NCI-H1417 treated with DMSO at 0.1 percent for 48 hours (cell line): Measurements from ENCODE around the gene VSNL1.

Source experiments
- DNase-seq: peaks from one replicate; lab custom pipeline; 2025; lab: John Stamatoyannopoulos, UW

The VSNL1 gene

DNA sequence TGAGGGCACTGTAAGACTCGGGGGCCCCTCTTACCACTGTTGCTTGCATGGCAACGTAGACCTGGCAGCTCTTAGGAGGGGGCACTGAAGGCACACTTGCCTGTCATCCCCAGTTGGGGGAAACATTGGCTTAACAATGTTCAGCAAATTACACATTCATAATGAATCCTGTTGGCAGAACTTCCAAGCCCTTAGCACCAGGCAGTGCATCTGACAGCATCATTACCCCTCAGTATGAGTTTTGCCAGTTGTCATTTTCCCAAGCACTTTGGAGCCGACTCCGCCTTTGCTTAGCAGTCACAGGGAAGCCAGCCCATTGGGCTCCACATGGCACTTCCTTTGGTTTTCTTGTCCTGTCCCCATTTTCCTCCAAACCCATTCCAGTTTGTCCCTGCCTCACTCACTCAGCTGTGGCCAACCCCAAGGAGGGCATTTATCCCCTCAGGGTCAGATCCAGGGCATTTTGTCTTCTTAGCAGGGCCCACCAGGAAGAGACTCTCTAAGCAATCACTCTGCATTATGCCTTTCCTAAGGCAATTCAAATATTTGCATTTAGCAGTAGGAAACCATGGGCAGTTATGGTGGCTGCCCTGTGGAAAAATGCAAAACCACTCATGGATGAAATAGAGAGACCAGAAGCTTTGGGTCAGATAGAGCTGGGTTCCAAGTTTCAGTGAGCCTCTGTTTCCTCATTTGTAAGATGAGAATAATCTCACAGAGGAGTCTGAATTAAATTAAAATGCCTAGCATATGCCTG is 73.9 kb downstream of the VSNL1 start:
- DNase-seq = no peak

GRCh38 chr2:17615147-17615546 is 74.7 kb downstream of the VSNL1 start:
- DNase-seq = no peak

DNA sequence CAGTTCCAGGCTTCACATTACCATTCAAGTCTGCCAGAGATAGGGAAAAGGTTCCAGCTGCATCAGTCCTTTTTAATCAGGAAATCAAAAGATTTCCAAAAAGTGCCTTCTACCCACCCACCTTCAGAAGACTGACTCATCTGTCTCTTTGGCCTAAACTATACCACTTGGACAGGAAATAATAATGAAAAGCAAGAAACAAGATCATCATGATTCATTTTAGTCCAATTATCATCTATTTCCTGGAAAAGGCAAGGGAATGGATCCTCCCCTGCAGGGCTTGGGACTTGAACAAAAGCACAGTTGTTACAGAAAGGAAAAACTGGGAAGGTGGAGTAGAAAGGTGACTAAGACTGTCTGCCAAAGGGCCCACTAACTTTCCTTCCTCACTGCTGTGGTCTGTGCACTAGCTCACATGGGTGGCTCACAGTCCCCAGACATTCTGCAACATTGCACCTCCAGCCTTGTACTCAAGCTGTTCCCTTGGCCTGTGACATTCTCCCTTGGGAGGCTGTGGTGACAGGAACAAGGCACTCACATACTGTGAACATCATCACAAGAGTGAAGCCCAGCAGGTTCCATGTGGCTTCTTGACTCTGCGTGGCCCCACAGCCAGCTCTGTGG is 75.3 kb downstream of the VSNL1 start:
- no peak for DNase-seq

DNA sequence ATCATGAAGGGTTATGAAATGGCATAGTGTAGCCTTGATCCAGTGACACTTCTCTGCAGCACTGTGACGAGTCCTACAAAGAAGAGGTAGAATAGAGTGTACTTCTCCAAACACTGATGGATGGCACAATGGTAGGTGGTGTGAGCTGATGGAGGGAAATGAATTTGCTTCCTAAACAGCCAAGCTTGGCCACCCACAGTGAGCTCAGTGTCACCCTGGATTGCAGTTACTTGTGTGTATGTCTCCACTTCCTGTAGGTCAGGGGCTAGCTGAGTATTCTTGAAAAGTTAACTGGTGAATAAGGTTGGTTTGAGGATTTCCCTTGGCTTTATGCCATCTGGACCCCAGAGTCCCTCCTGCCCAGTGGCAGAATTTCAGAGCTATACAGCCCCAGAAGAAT is 75.9 kb downstream of the VSNL1 start:
- DNase-seq = no peak

DNA sequence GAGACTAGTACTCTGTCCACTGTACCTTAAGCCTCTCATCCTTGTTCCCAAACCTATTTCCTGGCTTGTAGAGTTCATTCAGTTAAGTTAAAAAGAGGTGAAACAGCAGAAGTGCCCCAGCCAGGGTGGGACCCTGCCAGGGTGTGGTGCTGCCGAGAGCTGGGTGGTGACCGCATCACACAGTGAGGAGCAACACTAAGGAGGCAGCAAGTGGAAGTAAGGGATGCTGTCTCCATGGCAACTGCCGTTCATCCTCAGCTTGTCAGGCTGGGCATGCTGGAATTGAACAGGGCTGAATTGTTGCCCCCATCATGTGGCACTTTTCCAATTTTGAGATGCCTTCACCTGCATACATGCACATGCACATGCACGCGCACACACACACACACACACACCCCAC is 77.0 kb downstream of the VSNL1 start:
- DNase-seq = no peak

DNA sequence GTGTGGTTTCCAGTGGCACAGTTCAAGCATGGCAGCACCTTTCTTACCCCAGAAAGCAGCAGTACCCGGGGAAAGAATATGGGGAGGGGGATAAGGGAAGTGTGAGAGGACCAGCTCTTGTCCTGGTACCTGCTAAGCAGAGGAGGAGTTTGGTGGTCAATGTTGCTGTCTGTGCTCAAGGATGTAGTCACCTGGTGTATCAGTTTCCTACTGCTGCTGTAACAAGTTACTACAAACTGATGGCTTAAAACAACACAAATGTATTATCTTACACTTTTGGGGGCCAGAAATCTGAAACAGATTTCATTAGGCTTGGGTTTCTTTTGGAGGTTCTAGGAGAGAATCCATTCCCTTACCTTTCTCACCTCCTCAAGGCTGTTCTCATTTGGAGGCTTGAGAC is 77.5 kb downstream of the VSNL1 start:
- no peak for DNase-seq

- no peak for DNase-seq
Measured at GRCh38 chr2:17620280-17620679, 79.8 kb downstream of the VSNL1 start.

- no peak for DNase-seq
Measured at GRCh38 chr2:17620841-17621240, 80.3 kb downstream of the VSNL1 start.

- DNase-seq = no peak
Measured at GRCh38 chr2:17621781-17622180, 81.3 kb downstream of the VSNL1 start.

GRCh38 chr2:17625446-17625845 is 85.0 kb downstream of the VSNL1 start:
- DNase-seq = no peak

- no peak for DNase-seq
Measured at GRCh38 chr2:17626986-17627385, 86.5 kb downstream of the VSNL1 start.

- no peak for DNase-seq
Measured at GRCh38 chr2:17627434-17627833, 86.9 kb downstream of the VSNL1 start.

DNA sequence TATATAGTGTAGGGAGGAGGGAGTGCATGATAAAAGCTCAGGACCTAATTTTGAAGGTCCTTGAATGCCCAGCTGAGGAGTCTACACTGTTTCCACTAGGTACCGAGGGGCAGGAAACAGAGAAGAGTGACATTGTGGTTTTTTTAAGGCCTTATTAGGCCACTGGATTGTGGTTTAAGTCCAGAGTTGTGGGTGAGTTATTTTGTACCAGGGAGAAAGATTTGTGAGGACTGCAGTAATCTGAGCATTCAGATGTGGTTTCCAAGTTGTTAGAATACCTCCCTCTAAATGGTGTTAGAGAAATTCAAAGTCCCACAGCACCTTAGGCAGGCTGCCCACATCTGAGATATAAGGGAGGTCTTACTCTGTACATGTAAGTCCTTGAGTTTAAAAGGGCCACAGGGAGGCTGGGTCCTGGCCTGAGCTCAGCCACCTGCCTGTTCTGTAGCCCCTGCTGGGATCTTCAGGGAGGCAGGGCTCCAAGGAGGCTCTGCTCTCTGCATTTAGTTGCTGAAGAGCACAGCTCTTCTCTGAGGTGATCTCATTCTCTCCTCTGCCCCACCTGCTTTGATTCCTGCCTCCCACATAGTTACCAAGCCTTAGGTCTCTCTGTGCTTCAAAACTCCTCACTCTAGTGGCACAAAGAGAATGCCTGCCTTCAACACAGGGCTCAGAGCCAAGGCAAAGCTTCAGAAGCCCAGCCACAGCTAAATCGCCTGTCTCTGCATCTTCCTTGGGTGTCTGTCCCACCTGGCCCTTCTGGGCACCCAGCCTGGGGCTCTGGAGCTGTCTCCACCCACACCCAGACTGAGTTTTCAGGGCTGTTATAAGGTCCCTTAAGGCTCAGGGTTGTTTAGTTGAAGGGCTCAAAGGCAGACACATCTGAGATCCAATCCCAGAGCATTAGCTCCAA is 88.1 kb downstream of the VSNL1 start:
- DNase-seq = no peak

GRCh38 chr2:17630089-17630488 is 89.6 kb downstream of the VSNL1 start:
- no peak for DNase-seq

- no peak for DNase-seq
Measured at GRCh38 chr2:17634997-17635396, 94.5 kb downstream of the VSNL1 start.

DNA sequence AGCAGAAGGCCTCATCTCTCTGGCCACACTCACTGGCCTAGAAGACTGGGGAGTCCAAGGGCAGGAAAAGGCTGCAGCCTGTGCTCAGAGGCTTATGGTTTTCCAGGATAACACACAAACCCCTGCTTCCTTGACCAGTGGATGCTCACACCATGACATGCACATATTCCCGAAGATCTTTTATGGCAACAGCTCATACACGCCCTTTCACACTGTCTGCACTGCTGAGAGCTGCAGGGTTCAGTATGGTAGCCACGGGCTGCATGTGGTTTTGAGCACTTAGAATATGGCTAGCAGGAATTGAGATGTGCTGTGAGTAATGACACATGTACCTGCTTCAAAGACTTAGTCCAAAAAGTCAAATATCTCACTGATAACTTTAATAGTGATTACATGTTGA is 95.8 kb downstream of the VSNL1 start:
- no peak for DNase-seq

DNA sequence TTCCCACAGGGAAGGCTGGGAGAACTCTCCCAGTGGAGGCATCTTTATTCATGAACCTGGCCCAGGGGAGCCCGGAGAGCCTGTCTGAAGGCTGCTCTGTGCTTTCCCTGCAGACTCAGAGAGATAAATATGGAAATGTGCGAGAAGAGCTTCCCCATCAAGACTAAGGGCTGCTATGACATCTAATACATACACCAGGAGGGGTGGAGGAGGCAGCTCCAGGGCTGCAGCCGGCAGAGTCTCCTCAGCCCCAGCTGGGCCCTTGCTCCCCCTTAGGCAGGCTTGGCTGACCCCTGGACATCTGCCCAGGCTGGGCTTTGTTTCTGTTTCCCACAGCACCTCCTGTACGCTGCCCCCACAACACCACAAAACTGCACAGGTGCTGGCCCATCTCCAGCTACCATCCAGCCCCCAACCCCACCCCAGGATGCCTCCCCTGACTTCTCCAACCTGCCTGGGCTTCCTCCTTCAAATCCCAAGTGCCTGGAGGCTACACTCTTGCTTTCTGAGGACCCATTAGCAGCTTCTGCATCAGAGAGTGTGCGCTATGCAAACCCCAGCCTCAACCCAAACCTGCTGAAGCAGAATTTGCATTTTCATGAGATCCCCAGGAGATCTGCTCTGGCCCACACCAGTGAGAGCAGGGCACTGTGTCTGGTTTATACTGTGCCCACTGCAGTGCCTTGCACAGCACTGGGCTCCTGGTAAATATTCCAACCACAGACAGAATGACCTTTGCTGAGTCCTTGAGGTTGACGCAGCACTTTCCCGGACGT is 96.8 kb downstream of the VSNL1 start:
- no peak for DNase-seq

- no peak for DNase-seq
Measured at GRCh38 chr2:17638196-17638743, 97.8 kb downstream of the VSNL1 start.

DNA sequence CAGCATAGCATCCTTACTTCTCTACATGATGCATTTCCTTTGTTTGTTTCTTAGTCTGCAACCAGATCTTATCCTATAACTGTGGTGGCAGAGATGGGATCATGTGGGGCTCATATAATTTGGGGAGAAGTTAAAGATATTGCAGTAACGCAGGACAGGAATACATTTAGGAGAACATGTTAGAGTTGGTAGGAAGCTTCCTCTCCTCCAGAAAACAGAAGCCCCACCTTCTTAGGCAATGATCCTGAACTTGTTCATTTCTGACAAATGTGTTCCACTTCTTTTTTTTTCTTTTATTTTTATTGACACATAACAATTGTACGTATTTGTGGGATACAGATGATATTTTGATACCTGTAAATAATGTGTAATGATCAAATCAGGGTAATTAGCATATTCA is 99.9 kb downstream of the VSNL1 start:
- DNase-seq = no peak

- DNase-seq = no peak
Measured at GRCh38 chr2:17643031-17643615, 102.6 kb downstream of the VSNL1 start.

DNA sequence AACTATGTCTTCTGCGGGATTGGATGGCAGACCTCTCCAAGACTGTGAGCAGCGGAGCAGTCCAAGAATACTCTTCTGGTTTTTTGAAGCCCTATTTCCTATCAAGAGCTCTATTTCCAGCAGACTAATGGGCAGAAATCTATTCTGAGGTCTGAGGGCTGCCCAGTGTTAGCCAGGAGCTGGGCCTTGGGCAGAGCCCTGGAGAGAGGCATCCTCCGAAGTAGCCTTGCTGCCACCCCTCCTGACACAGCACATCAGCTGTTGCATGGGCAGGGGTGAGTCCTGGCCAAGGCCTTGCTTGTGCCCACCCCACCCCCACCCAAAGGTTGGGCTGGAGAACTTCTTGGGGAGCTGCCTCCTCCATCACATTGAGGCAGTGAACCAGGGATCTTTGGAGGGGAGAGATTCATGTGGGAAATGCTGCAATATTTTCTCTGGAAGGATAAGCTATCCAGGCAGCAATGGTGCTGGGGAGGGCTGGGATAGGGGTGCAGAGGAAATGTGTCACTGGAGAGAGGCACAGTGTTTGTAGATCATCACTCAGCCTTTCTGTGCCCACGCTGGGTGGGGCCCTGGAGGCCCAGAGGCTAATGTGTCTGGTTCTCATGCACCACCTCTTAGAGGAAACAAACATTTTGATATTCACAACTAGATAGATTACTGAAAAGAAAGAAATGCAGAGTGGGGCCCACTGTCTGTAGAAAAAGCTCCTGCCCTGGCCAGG is 104.7 kb downstream of the VSNL1 start:
- no peak for DNase-seq
